Activated CD8-positive, alpha-beta memory T cell treated with anti-CD3 and anti-CD28 coated beads, Interleukin-2, amount 10 ng/mL, durations not matched to agents 7 days and 5 days (primary cell): ENCODE data around the gene NHP2. TPM values are rescaled to one million over a fixed set of nuclear protein-coding genes. Genes with fewer than 3 reads are reported as not detected.

Source experiments
- total RNA-seq, 2 experiments: library from RNA; stranded (reverse); gene quantifications; one replicate each; pipeline ENCODE4 v1.2.3, GENCODE V29; 2021

NHP2 gene
- total RNA-seq, 2 experiments from 2014 or later, result 144 to 168 TPM

Other genes with a start within 250 kb of the NHP2 start
- gene PROP1, start 157.6 kb downstream of the NHP2 start, total RNA-seq, result not detected
- gene N4BP3, start 40.4 kb downstream of the NHP2 start, total RNA-seq, result 1 to 10 TPM in 1 of 2 experiments, under 1 TPM in 1; 0.99 to 1.1 TPM
- 1 to 10 TPM; 3.7 to 5.6 TPM for gene RMND5B, start 22.9 kb downstream of the NHP2 start, total RNA-seq
- not detected for gene GMCL2, start 33.5 kb upstream of the NHP2 start, total RNA-seq
- gene HNRNPAB, start 50.6 kb upstream of the NHP2 start, total RNA-seq, result 100 to 1,000 TPM; 268 to 391 TPM
- 100 to 1,000 TPM; 117 to 120 TPM for gene PHYKPL, start 78.9 kb upstream of the NHP2 start, total RNA-seq